GM12878 (cell line): ENCODE results near the gene CDO1. TPM values are rescaled to one million over a fixed set of nuclear protein-coding genes. Genes with fewer than 3 reads are reported as not detected.

ENCODE experiments used
- ATAC-seq: fragments of 200-7000 bp; cut with Tn5 transposase; 3 replicates; pipeline ENCODE4 v1.9.1; 2020; ENCODE audit warnings: mild to moderate bottlenecking, moderate library complexity
- BruUV-seq: library from RNA; stranded (reverse); fragments of 400-500 nt; replicated peaks from 2 replicates; lab custom pipeline; 2021; lab: Mats Ljungman, UMichigan
- CTCF ChIA-PET: fragments of 300-600 bp; sonication (Branson Sonifier 250); formaldehyde crosslinking; extraction: SDS; loops from one replicate; lab custom pipeline; 2021; ENCODE audit warnings: inconsistent platforms; lab: Yijun Ruan, JAX
- POLR2A ChIA-PET: fragments of 350-600 bp; formaldehyde crosslinking; extraction: SDS; loops from one replicate; lab custom pipeline; 2021; ENCODE audit warnings: inconsistent platforms; lab: Charles Lee
- RAD21 ChIA-PET: fragments of 300-600 bp; sonication (Branson Sonifier 250); formaldehyde crosslinking; loops from one replicate; lab custom pipeline; 2023; ENCODE audit warnings: antibody characterized with exemption; ENCODE audit not compliant: unreplicated experiment; lab: Charles Lee
- SMC1A ChIA-PET: fragments of 300-600 bp; sonication (Branson Sonifier 250); formaldehyde crosslinking; loops from one replicate; lab custom pipeline; 2023; ENCODE audit not compliant: unreplicated experiment, uncharacterized antibody; lab: Charles Lee
- DNase-seq: peaks from one replicate; pipeline ENCODE4 v3.0.0-alpha.2; 2011; ENCODE audit warnings: low read depth, low spot score
- FAIRE-seq: peaks from 3 replicates; lab custom pipeline; 2011; peaks lifted over from hg19 to GRCh38; lab: Jason Lieb, UNC
- H2AFZ ChIP-seq: 2 replicates; pipeline ENCODE4 v1.6.0; 2011; ENCODE audit warnings: low read depth, low read length, control low read depth; ENCODE audit not compliant: control insufficient read depth
- H3K27ac ChIP-seq: 2 replicates; pipeline ENCODE4 v1.5.1; 2011; ENCODE audit warnings: control low read depth; ENCODE audit not compliant: control insufficient read depth, insufficient read depth
- H3K27me3 ChIP-seq, 2 experiments: replicated peaks in 1 of 2; 2 replicates each; pipeline versions ENCODE4 v1.6.0 to v1.6.1; 2011; ENCODE audit warnings: low read length in 1 of 2; ENCODE audit not compliant: control insufficient read depth in 2 of 2, insufficient read depth in 2 of 2
- H3K36me3 ChIP-seq, 2 experiments: 2 replicates each; pipeline ENCODE4 v1.5.1; 2011; ENCODE audit warnings: low read length in 1 of 2; ENCODE audit not compliant: control insufficient read depth in 2 of 2, insufficient read depth in 2 of 2
- H3K4me1 ChIP-seq: 2 replicates; pipeline ENCODE4 v1.6.1; 2011; ENCODE audit warnings: mild to moderate bottlenecking, low read length, moderate library complexity, mixed read lengths; ENCODE audit not compliant: control insufficient read depth, insufficient read depth
- H3K4me2 ChIP-seq: 2 replicates; pipeline ENCODE4 v1.6.0; 2011; ENCODE audit warnings: control low read depth; ENCODE audit not compliant: control insufficient read depth, insufficient read depth
- H3K4me3 ChIP-seq: fragments of 200-600 bp; sonication (generic); 2 replicates; pipeline ENCODE4 v1.5.1; 2016
- H3K79me2 ChIP-seq: 2 replicates; pipeline ENCODE4 v1.6.0; 2011; ENCODE audit warnings: low read length; ENCODE audit not compliant: control insufficient read depth, insufficient read depth
- H3K9ac ChIP-seq: 2 replicates; pipeline ENCODE4 v1.8.0; 2011; ENCODE audit warnings: low read length, control low read depth, mixed read lengths; ENCODE audit not compliant: control insufficient read depth, insufficient read depth
- H3K9me3 ChIP-seq: replicated peaks from 3 replicates; pipeline ENCODE4 v1.5.1; 2011; ENCODE audit warnings: mild to moderate bottlenecking, low read length; ENCODE audit not compliant: control insufficient read depth, insufficient read depth
- H4K20me1 ChIP-seq: 2 replicates; pipeline ENCODE4 v1.6.0; 2011; ENCODE audit not compliant: control insufficient read depth, insufficient read depth
- FOXM1 ChIP-seq: IDR thresholded peaks from 2 replicates; pipeline ENCODE4 v1.6.1; 2012; ENCODE audit warnings: low read depth, mild to moderate bottlenecking, inconsistent platforms, low read length, moderate library complexity
- JUND ChIP-seq: IDR thresholded peaks from 2 replicates; pipeline ENCODE4 v1.6.1; 2012; ENCODE audit warnings: low read depth, mild to moderate bottlenecking, low read length, improper control_type of control experiment, moderate library complexity
- KLF5 ChIP-seq: fragments of 450-650 bp; IDR thresholded peaks from 2 replicates; pipeline ENCODE4 v1.6.1; 2014; ENCODE audit warnings: mild to moderate bottlenecking; ENCODE audit not compliant: partially characterized antibody
- MLLT1 ChIP-seq: fragments of 450-650 bp; IDR thresholded peaks from 2 replicates; pipeline ENCODE4 v1.6.1; 2016; ENCODE audit warnings: mild to moderate bottlenecking
- MXI1 ChIP-seq: fragments of 150-350 bp; IDR thresholded peaks from 2 replicates; pipeline ENCODE4 v1.6.1; 2011; ENCODE audit warnings: low read depth, mild to moderate bottlenecking, inconsistent platforms, low read length, improper control_type of control experiment
- NFYB ChIP-seq: IDR thresholded peaks from 2 replicates; pipeline ENCODE4 v1.6.1; 2011; ENCODE audit warnings: low read depth, mild to moderate bottlenecking, low read length, improper control_type of control experiment, moderate library complexity; ENCODE audit not compliant: insufficient read depth
- NR2C1 ChIP-seq: fragments of 450-650 bp; IDR thresholded peaks from 2 replicates; pipeline ENCODE4 v1.6.1; 2017; ENCODE audit warnings: antibody characterized with exemption, mild to moderate bottlenecking, moderate library complexity
- NR2F1 ChIP-seq: fragments of 450-650 bp; conservative IDR thresholded peaks from 2 replicates; pipeline ENCODE4 v1.6.1; 2017; ENCODE audit warnings: mild to moderate bottlenecking
- RB1 ChIP-seq: fragments of 450-650 bp; formaldehyde crosslinking; IDR thresholded peaks from 2 replicates; pipeline ENCODE4 v1.6.1; 2017; ENCODE audit warnings: mild to moderate bottlenecking, borderline replicate concordance
- SKIL ChIP-seq: fragments of 450-650 bp; IDR thresholded peaks from 2 replicates; pipeline ENCODE4 v1.6.1; 2017; ENCODE audit warnings: mild to moderate bottlenecking, low read depth, inconsistent platforms; ENCODE audit not compliant: poor library complexity, severe bottlenecking
- STAT1 ChIP-seq: fragments of 450-650 bp; conservative IDR thresholded peaks from 2 replicates; pipeline ENCODE4 v1.6.1; 2014; ENCODE audit warnings: antibody characterized with exemption, mild to moderate bottlenecking
- SUZ12 ChIP-seq: fragments of 200-600 bp; sonication (generic); IDR thresholded peaks from one replicate; pipeline ENCODE4 v1.6.1; 2018; ENCODE audit warnings: antibody characterized with exemption, mild to moderate bottlenecking; ENCODE audit not compliant: unreplicated experiment
- TBL1XR1 ChIP-seq: IDR thresholded peaks from 2 replicates; pipeline ENCODE4 v1.6.1; 2012; ENCODE audit warnings: low read depth, low read length, improper control_type of control experiment
- USF1 ChIP-seq: IDR thresholded peaks from 2 replicates; pipeline ENCODE4 v1.6.1; 2011; ENCODE audit warnings: borderline replicate concordance, low read depth, mild to moderate bottlenecking, moderate library complexity, mixed read lengths, low read length; ENCODE audit not compliant: insufficient read depth; ENCODE audit errors: extremely low read length
- USF2 ChIP-seq: IDR thresholded peaks from 2 replicates; pipeline ENCODE4 v1.6.1; 2011; ENCODE audit warnings: low read depth, low read length, improper control_type of control experiment, borderline replicate concordance
- YBX1 ChIP-seq: fragments of 450-650 bp; IDR thresholded peaks from 2 replicates; pipeline ENCODE4 v1.6.1; 2016; ENCODE audit warnings: antibody characterized with exemption
- WGBS: methylation state at CpG from one replicate; pipeline ENCODE4 v1.1.6; 2016; ENCODE audit warnings: low lambda C conversion rate; ENCODE audit not compliant: insufficient replicate concordance, insufficient coverage; ENCODE audit errors: missing lambda C conversion rate; 5-methylcytosine and 5-hydroxymethylcytosine counted together
- in situ Hi-C: fragments of 300-500 bp; cut with MboI; formaldehyde crosslinking; loops from 9 replicates; pipeline ENCODE4 v1.14.3; 2018; ENCODE audit warnings: mixed read lengths
- intact Hi-C: fragments of 100-400 bp; cut with micrococcal nuclease; formaldehyde crosslinking; loops from one replicate; pipeline ENCODE4 v1.14.2; 2022; ENCODE audit not compliant: unreplicated experiment
- polyA plus RNA-seq, 11 experiments: library from polyadenylated mRNA; depleted of rRNA in 4 of 11; unstranded in 6 of 11; stranded (reverse) in 5 of 11; fragments of >200 nt; fragmentation: Nextera tagmentation in 4 of 11; fragmentation: Illumina TruSeq in 1 of 11; extraction: Ambion mirVana in 4 of 11; extraction: Trizol in 1 of 11; gene quantifications; 1 replicate in 1 of 11; 2 replicates in 10 of 11; pipeline versions ENCODE4 v1.2.1 to v1.2.3, GENCODE V29; 2011 to 2016; ENCODE audit warnings: inconsistent platforms in 2 of 11, missing spikeins in 2 of 11, low read depth in 1 of 11
- total RNA-seq, 4 experiments: library from RNA; depleted of rRNA in 3 of 4; stranded (reverse); fragments of >200 nt in 3 of 4; fragmentation: Illumina TruSeq in 1 of 4; extraction: Trizol in 1 of 4; gene quantifications; 2 replicates each; pipeline versions ENCODE4 v1.2.1 to v1.2.3, GENCODE V29; 2013 to 2021

CDO1 gene
- total and polyA plus RNA-seq, 10 of the 15 experiments (the other 5 are each of a cell fraction or from before 2014, with no cell fraction given) = 0.05 TPM; not detected in 9

GRCh38 chr5:115785381-115786065, 30.9 kb downstream of the CDO1 start (continued):
- TF ChIP-seq NFYB = no peak
- no peak for TF ChIP-seq STAT1
- no peak for TF ChIP-seq MXI1

GRCh38 chr5:115778417-115778816, 38.0 kb downstream of the CDO1 start:
- Histone ChIP-seq H3K36me3 (no peaks in the 10 kb centered on the region), H3K4me2 (no peak overlapping the region), H3K79me2 (no peaks in the 10 kb centered on the region), H3K27ac (no peak overlapping the region), H3K9ac (no peak overlapping the region), H3K9me3 (no peaks in the 10 kb centered on the region), H3K4me3 (no peak overlapping the region), H3K4me1 (no peaks in the 10 kb centered on the region), H4K20me1 (no peaks in the 10 kb centered on the region), H2AFZ (no peak overlapping the region), H3K27me3 (no peaks in the 10 kb centered on the region)
- intact Hi-C loops = no loop called here
- WGBS = 0% methylated on average over 1 of the region's 1 CpG
- BruUV-seq = no TSS peak
- DNase-seq (no peak), FAIRE-seq (no peak), ATAC-seq (no peak)
- RAD21 ChIA-PET = no interaction called here
- CTCF ChIA-PET = interaction anchor here (0.7 to 2.3 kb wide), 3 partner anchors 25 to 469 kb away, joined by 3 to 7 read pairs (median 3); no protein-coding TSS in a partner anchor
- POLR2A ChIA-PET = no interaction called here
- in situ Hi-C loops = no loop called here
- SMC1A ChIA-PET = interaction anchor here (0.6 to 1.7 kb wide), 5 partner anchors 10 to 1809 kb away, joined by 3 to 5 read pairs (median 3); no protein-coding TSS in a partner anchor
- TF ChIP-seq JUND (no peak), NR2F1 (no peak), TBL1XR1 (no peak), SKIL (no peak), USF2 (no peak), FOXM1 (no peak), KLF5 (no peak), NR2C1 (no peak), SUZ12 (no peak), MLLT1 (no peak), USF1 (no peak), RB1 (no peak), YBX1 (no peak)
